Subcutaneous abdominal adipose tissue (tissue), 5 donors: ENCODE data around the gene CCT7.
"Not testable (repeated sequence)": the region's sequence is repeated elsewhere in the genome, so short reads cannot be mapped to it uniquely, and the experiment has no call there.

Experiments
- H3K27ac ChIP-seq: one replicate; pipeline ENCODE4 v1.7.0; 2013; ENCODE audit warnings: low read depth, mild to moderate bottlenecking, inconsistent platforms, low read length, moderate library complexity
- H3K27me3 ChIP-seq, 5 donors: one replicate each; pipeline ENCODE4 v1.7.0; 2013; ENCODE audit warnings: low read length in 5 of 5, inconsistent platforms in 1 of 5; ENCODE audit not compliant: control insufficient read depth in 5 of 5, insufficient read depth in 4 of 5
- H3K36me3 ChIP-seq, 5 donors: one replicate each; pipeline ENCODE4 v1.7.0; 2013; ENCODE audit warnings: low read length in 5 of 5; ENCODE audit not compliant: control insufficient read depth in 5 of 5, insufficient read depth in 5 of 5
- H3K4me1 ChIP-seq, 5 donors: one replicate each; pipeline ENCODE4 v1.7.0; 2013; ENCODE audit warnings: low read length in 5 of 5, mild to moderate bottlenecking in 3 of 5, moderate library complexity in 1 of 5; ENCODE audit not compliant: control insufficient read depth in 5 of 5, insufficient read depth in 5 of 5
- H3K4me3 ChIP-seq, 5 donors: one replicate each; pipeline ENCODE4 v1.7.0; 2013; ENCODE audit warnings: low read length in 5 of 5, low read depth in 1 of 5
- H3K9ac ChIP-seq, 5 donors: one replicate each; pipeline ENCODE4 v1.7.0; 2013; ENCODE audit warnings: low read length in 5 of 5, mild to moderate bottlenecking in 4 of 5, moderate library complexity in 3 of 5
- H3K9me3 ChIP-seq, 5 donors: one replicate each; pipeline ENCODE4 v1.7.0; 2013; ENCODE audit warnings: low read length in 5 of 5; ENCODE audit not compliant: control insufficient read depth in 5 of 5
- donor health status: healthy.
- donor health status: healthy.
- donor health status: healthy.
- donor health status: healthy.
- donor health status: healthy.

CCT7 gene

DNA sequence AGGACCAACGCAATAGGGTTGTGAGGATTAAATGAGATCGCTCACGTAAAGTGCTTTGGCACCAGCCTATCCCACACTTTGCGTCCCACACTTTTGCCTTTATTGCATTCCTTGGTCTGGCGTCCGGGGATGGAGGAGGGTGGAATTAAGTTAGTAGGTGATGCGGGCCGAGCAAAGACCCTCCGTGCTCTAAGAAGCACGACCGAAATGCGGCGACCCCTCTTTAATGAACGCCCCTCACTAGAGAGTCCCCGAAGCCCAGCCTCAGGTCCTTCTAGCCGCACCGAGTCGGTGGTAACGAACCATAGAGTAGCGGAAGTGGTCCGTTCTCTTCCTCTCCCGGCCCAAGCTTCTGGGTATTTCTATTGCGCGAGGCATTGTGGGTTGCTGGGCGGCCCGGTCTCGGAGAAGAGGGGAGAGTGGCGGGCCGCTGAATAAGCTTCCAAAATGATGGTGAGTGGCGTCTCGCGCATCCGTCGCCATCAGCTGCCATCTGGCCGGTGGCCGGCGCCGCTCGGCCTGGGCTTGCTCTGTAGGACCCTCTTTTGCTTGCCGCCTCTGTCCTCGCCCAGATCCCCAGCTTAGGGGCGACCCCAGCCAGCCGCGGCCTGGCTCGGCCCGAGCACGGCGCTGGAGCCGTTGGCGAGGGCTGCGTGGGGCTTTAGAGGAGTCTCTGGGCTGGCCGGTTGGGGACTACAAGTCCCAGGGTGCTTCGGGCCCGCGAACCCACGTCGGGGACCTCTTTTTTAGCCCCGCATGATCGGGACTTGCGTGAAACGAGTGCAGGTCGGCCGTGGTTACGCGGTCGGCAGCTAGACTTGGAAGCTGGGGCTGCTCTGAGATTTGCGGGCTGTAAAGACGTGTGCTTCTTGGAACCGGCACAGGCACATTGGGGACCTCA, at the start of gene CCT7:
Gene CCT7, plus strand, starts transcription at position 377 of the 901 bp plus-strand sequence. Its CDS starts 71 bp downstream, at position 448.
- Histone ChIP-seq H3K4me1 (peaks cover 13 to 50% (median 39%) of the 10 kb centered on the region in 5 donors), H3K36me3 (peaks cover 0 to 22% (median 14%) of the 10 kb centered on the region in 5 donors), H3K9me3 (no peaks in the 10 kb centered on the region)

GRCh38 chr2:73185965-73186364, 48.1 kb upstream of the CCT7 start:
- Histone ChIP-seq H3K36me3 (no peaks in the 10 kb centered on the region), H3K9ac (no peak overlapping the region), H3K27me3 (peaks cover 0 to 6% (median 0%) of the 10 kb centered on the region in 5 donors), H3K27ac (no peak overlapping the region), H3K4me1 (no peaks in the 10 kb centered on the region), H3K9me3 (peaks cover 0 to 9% (median 0%) of the 10 kb centered on the region in 5 donors), H3K4me3 (no peak overlapping the region)

More for the DNA sequence above, at the start of gene CCT7:
- peak within 1 kb of the TSS; percentile 73 to 99 (median 97) for H3K4me3 ChIP-seq
- H3K27ac ChIP-seq, result peak within 1 kb of the TSS; percentile 94
- peak within 1 kb of the TSS; percentile 82 to 98 (median 91) for H3K9ac ChIP-seq
- H3K27me3 ChIP-seq, result no peaks in the 10 kb centered on the region

DNA sequence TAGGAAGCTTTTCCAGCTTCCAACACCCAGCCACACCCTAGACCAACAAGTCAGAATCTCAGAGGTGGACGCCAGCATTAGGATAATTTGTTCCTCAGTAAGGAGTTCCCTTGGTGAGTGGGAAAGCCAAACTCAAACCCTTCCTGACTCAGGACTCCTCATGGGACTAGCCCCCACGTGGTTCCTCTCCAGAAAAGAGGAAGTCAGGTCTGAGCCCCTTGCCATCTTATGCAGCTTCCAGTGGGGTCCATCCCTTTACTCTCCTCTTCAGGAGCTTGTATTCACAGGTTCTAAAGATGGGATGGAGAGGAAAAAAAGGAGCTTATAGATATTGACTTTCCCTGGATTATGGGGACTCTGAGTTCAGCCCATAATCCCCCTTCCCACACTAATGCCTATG, 46.6 kb upstream of the CCT7 start:
- H3K4me1 ChIP-seq, result no peaks in the 10 kb centered on the region
- peaks cover 0 to 9% (median 0%) of the 10 kb centered on the region in 5 donors for H3K9me3 ChIP-seq
- H3K9ac ChIP-seq, result no peak overlapping the region
- no peak overlapping the region for H3K27ac ChIP-seq
- peaks cover 0 to 6% (median 0%) of the 10 kb centered on the region in 5 donors for H3K27me3 ChIP-seq
- H3K4me3 ChIP-seq, result no peak overlapping the region
- no peaks in the 10 kb centered on the region for H3K36me3 ChIP-seq

GRCh38 chr2:73197579-73197978, 36.5 kb upstream of the CCT7 start:
- H3K27ac ChIP-seq, result no peak overlapping the region
- peaks cover 0 to 17% (median 8%) of the 10 kb centered on the region in 5 donors for H3K4me1 ChIP-seq
- H3K36me3 ChIP-seq, result no peaks in the 10 kb centered on the region
- H3K4me3 ChIP-seq, result no peak overlapping the region
- H3K27me3 ChIP-seq, result peaks cover 6 to 17% (median 8%) of the 10 kb centered on the region in 5 donors
- no peaks in the 10 kb centered on the region for H3K9me3 ChIP-seq
- no peak overlapping the region for H3K9ac ChIP-seq

DNA sequence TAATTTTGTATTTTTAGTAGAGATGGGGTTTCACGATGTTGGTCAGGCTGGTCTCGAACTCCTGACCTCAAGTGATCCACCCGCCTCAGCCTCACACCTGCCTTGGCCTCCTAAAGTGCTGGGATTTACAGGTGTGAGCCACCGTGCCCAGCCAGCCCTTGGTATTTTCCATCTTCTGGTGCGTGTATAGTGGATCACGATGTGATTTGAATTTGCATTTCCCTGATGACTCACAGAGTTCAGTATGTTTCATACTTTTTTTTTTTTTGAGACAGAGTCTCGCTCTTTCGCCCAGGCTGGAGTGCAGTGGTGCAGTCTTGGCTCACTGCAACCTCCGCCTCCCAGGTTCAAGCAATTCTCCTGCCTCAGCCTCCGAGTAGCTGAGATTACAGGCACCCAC, 33.8 kb upstream of the CCT7 start:
- H3K4me3 ChIP-seq, H3K9me3 ChIP-seq, H3K9ac ChIP-seq, H3K27ac ChIP-seq, H3K36me3 ChIP-seq: not testable (repeated sequence)
- Histone ChIP-seq H3K4me1 (peaks cover 0 to 26% (median 17%) of the 10 kb centered on the region in 5 donors), H3K27me3 (peaks cover 16 to 37% (median 23%) of the 10 kb centered on the region in 5 donors)

DNA sequence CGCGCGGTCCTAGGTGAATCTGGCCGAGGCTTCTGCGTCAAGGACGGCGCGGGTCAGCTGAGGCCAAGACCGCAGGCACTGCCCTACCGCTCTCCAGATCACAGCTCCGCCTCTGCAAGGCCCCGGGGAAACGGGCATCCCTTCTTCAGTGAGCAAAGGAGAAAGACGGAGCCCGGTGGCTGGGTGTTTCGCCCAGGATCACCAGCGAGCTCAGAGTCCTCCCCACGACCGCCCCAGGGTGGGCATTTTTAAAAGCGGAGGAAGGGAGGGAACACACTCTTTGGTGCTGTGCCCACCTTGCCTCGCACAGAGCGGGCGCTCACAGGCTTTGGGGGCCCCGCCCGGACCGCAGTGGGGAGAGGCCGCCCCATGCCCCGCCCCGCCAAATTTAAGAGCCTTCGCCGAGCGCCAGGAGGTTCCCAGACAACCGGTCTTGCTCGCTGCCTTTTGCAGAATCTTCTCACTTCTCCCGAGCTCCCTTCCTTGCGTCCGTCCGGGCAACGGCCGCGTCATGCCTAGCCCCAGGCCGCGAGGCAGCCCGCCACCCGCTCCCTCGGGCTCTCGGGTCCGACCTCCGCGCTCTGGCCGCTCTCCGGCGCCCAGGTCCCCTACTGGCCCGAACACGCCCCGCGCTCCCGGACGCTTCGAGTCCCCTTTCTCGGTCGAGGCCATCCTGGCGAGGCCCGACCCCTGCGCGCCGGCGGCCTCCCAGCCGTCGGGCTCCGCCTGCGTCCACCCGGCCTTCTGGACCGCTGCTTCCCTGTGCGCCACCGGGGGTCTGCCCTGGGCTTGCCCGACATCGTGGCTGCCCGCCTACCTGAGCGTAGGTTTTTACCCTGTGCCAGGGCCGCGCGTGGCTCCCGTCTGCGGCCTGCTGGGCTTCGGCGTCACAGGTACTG, 31.7 kb upstream of the CCT7 start, which contains the start of gene NOTO:
Gene NOTO, plus strand, starts transcription at position 419 of the 899 bp plus-strand sequence. Its CDS starts 93 bp downstream, at position 512.
- no peaks in the 10 kb centered on the region for H3K36me3 ChIP-seq
- peak within 1 kb of the TSS in 4 of 5 donors; percentile 19 to 43 (median 30) for H3K4me3 ChIP-seq
- H3K4me1 ChIP-seq, result peaks cover 0 to 26% (median 17%) of the 10 kb centered on the region in 5 donors
- no peaks in the 10 kb centered on the region for H3K9me3 ChIP-seq
- H3K27ac ChIP-seq, result no peak within 1 kb of the TSS
- H3K9ac ChIP-seq, result peak within 1 kb of the TSS in 1 of 5 donors; percentile 4
- H3K27me3 ChIP-seq, result peaks cover 13 to 37% (median 23%) of the 10 kb centered on the region in 5 donors

- H3K4me3 ChIP-seq, result peak overlapping the region in 3 of 5 donors; percentile 19 to 43 (median 39)
- H3K9me3 ChIP-seq, result no peaks in the 10 kb centered on the region
- peaks cover 0 to 26% (median 17%) of the 10 kb centered on the region in 5 donors for H3K4me1 ChIP-seq
- peaks cover 13 to 34% (median 23%) of the 10 kb centered on the region in 5 donors for H3K27me3 ChIP-seq
- H3K9ac ChIP-seq, result peak overlapping the region in 1 of 5 donors; percentile 4
- H3K36me3 ChIP-seq, result no peaks in the 10 kb centered on the region
- no peak overlapping the region for H3K27ac ChIP-seq
Measured at GRCh38 chr2:73203055-73203681, 30.9 kb upstream of the CCT7 start.

DNA sequence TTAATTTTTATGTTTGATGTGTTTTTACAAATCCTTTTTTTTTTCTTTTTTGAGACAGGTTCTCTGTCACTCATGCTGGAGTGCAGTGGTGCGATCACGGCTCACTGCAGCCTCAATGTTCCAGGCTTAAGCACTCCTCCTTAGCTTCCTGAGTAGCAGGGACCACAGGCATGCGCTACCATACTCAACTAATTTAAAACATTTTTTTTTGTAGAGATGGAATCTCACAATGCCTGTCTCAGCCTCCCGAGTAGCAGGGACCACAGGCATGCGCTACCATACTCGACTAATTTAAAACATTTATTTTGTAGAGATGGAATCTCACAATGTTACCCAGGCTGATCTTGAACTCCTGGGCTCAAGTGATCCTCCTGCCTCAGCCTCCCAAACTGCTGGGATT, 28.5 kb upstream of the CCT7 start:
- Histone ChIP-seq H3K27me3 (peaks cover 13 to 31% (median 22%) of the 10 kb centered on the region in 5 donors), H3K27ac (no peak overlapping the region), H3K36me3 (no peaks in the 10 kb centered on the region), H3K9me3 (no peaks in the 10 kb centered on the region), H3K9ac (no peak overlapping the region), H3K4me3 (no peak overlapping the region), H3K4me1 (peaks cover 0 to 17% (median 16%) of the 10 kb centered on the region in 5 donors)

DNA sequence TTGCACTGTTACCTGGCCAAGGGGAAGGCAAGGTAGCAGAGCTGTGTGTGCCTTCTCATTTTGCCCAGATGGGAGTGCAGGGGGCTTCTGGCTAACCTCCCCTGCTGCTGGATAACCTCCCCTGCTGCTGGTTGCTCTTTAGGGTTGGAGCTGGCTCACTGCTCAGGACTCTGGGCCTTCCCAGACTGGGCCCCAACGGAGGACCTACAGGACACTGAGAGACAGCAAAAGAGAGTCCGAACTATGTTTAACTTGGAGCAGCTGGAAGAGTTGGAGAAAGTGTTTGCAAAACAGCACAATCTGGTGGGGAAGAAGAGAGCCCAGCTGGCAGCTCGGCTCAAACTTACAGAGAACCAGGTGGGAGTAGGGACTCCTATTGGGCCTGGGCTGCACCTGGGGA, 25.9 kb upstream of the CCT7 start:
- Histone ChIP-seq H3K27ac (no peak overlapping the region), H3K27me3 (peaks cover 4 to 13% (median 8%) of the 10 kb centered on the region in 5 donors), H3K9me3 (no peaks in the 10 kb centered on the region)

More for the DNA sequence above, 25.9 kb upstream of the CCT7 start:
- Histone ChIP-seq H3K9ac (no peak overlapping the region), H3K4me1 (peaks cover 0 to 12% (median 10%) of the 10 kb centered on the region in 5 donors), H3K36me3 (no peaks in the 10 kb centered on the region), H3K4me3 (no peak overlapping the region)
